ENCODE results near the gene SDC1.

Gene SDC1

GRCh38 chr2:20229322-20230113 is 4.6 kb upstream of the SDC1 start:
- no peak for DNase-seq (ENCODE audit: extremely low read depth in 1 of 2, low read depth in 1 of 2)

DNA sequence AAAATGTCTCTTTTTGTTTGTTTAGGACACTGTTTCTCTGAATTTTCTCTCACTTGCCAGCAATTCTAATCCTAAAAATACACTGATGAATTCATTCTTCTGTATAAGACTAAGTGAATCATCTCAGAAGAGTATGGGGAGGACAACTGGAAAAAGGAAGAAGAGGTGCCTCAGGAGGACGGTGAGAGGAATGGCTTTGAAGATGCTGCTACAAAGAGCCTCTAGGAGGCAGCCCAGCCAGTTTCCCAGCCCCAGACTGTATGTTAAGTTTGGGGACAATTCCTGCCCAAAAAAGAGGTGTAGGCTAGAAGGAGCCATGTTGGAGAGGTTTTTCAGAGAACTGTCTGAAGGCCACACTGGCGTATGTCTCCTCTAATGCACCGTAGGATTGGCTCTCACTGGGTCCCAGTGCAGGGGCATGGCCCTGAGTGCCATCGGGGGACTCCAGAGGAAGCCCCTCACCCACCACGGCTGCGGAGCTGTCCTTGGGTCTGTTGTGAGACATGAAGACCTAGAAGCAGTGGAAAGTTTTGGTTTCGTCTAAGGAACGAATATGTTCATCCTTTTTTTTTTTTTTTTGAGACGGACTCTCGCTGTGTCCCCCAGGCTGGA is 3.1 kb upstream of the SDC1 start:
- DNase-seq (ENCODE audit: extremely low read depth in 1 of 2, low read depth in 1 of 2), result no peak

DNA sequence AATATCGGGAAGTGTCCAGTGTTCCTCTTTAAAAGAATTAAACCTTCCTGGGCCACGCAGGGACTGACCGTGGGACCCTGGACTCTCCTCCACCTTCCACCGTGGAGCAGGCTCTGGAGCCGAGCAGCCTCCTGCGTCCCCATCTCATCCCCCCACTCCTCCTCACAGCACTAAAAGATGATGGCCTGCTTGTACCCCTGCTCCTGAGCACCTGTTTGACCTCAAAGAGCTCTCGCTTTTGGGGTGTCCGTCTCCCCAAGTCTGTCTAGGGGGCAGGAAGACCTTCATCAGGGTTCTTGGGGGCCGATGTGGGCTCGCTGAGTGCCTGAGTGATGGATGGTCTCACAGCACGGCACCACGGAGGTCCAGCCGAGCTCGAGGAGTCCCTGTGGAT is 1.2 kb upstream of the SDC1 start:
- no peak for DNase-seq (ENCODE audit: extremely low read depth in 1 of 2, low read depth in 1 of 2)

DNA sequence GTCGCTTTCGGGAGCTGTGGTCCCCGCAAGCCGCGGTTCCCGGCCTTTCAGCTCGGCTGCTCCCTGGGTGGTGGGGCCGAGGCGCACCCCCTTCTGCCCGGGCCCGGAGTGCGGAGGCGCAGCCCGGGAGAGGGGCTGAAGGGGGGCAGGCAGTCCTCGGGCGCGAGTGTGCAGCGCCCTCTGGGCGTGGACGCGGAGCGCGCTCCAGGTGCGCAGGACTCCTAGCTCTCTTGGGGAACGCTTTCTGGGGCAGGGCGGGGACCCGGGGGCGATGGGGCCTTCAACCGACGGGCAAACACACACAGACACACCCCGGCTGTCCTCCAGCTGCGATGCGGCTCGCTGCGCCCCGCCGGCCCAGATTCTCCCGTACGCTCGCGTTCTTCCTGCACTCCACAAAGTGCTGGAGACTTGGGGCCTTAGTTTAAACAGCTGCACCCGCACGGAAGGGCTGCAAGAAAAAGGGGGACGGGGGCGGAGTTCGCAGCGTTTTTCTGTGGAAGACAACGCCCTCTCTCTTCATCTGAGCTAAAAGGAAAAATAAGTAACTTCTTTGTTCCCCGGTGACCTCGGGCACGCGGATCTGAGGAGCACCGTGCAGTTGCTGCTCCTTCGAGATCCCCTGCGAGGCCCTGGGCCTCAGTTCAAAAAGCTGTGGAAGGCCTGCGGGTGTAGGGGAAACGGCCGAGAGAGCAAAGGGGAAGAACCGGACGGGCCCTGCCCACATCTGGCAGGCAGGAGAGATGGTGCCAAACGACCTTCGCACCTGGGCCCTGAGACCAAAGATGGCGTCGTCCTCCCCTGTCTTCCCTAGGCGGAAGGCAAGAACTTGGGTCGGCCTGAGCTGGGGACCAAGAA is 593 bp upstream of the SDC1 start:
- peak in 1 of 2 donors; percentile 11 for DNase-seq (ENCODE audit: extremely low read depth in 1 of 2, low read depth in 1 of 2)

- DNase-seq (ENCODE audit: extremely low read depth in 1 of 2, low read depth in 1 of 2), result no peak
Measured at GRCh38 chr2:20224164-20224715, 690 bp downstream of the SDC1 start.

DNA sequence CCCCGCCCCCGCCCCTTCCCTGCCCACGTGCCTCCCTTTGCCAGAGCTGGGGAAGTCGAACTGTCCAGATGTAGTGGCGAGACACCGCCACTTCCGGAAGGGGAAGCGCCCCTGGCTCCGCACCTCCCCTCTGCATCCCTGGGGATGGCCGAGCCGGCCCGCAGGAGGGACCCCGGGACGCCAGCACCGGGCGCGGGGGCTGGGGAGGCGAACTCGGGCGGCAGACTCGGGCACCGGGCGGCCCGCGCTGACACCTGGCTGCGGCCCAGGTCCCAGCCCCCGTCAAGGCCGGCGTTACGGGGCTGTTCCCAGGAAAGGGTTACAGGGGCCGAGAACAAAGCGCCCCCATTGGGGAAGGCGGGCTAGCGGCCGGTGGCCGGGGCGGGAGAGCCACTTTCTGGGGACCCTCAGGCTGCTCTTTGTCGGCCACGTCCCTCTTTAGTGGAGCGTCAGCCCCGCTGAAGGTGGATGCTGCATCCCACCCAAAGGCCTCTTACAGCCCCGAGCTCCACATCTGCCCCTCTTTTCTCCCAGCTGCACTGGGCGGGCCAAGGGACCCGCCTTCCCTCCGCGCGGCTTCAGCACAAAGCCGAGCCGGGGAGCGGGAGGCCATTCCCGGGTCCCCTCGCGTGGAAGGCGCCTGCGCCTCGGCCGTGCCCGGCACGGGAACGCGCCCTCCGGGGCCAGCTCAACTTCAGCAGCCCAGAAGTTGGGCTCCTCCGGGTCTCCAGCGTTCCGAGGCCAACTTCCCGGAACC is 1.3 kb downstream of the SDC1 start:
- DNase-seq (ENCODE audit: extremely low read depth in 1 of 2, low read depth in 1 of 2), result no peak

- DNase-seq (ENCODE audit: extremely low read depth in 1 of 2, low read depth in 1 of 2), result no peak
Measured at GRCh38 chr2:20222769-20223406, 2.0 kb downstream of the SDC1 start.

DNA sequence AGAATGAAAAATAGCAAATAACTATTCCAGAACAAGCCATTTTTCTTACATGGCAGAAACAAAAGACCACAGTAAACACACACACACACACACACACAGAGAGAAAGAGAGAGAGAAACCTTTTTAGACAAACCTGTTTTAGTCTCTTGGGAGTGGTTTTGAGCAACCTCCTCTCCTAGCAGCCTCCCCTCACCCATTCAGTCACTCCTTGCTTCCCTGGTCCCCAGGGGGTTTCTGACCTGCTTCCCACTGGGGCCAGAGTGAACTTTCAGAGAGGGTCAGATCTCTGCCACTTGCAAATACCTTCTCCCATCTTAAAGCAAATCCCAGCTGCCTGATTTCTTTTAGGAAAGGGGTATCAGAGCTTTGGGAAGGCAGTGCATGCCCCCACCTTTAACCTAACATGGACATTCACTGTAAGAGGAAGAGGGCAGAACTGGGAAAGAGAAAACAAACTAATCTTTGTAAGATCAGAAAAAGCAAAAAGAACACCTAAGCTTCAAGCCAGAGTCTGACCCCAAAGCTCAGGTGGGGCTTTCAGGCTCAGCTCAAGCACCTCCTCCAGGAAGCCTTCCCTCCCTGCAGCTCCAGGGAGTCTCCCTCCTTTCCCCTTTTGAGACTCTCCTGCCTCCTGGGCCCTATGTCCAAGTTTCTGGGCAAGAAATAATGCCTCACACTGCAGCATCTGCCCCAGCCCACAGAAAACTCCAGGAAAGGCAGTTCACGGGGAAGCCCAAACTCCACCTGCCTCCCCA is 2.7 kb downstream of the SDC1 start:
- DNase-seq (ENCODE audit: extremely low read depth in 1 of 2, low read depth in 1 of 2), result no peak

DNA sequence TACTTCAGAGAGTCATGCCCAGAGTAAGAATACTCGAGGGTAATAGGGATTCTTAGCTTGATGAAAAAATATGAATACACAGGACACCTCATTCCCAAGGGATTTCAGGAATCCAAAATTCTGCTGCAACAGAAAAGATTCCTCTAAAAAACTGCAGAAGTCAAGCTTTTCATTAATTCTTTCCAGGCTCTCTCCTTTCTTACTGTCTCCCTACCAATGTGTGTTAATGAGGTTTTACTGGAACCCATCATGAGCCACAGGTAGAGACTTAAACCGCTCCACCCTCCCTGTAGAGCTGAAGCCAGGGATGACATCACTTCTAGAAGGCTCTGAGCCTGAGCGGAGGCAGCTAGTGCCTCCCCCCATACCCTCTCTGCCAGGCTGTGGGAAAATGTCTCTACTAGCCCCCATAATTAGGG is 3.4 kb downstream of the SDC1 start:
- no peak for DNase-seq (ENCODE audit: extremely low read depth in 1 of 2, low read depth in 1 of 2)

DNA sequence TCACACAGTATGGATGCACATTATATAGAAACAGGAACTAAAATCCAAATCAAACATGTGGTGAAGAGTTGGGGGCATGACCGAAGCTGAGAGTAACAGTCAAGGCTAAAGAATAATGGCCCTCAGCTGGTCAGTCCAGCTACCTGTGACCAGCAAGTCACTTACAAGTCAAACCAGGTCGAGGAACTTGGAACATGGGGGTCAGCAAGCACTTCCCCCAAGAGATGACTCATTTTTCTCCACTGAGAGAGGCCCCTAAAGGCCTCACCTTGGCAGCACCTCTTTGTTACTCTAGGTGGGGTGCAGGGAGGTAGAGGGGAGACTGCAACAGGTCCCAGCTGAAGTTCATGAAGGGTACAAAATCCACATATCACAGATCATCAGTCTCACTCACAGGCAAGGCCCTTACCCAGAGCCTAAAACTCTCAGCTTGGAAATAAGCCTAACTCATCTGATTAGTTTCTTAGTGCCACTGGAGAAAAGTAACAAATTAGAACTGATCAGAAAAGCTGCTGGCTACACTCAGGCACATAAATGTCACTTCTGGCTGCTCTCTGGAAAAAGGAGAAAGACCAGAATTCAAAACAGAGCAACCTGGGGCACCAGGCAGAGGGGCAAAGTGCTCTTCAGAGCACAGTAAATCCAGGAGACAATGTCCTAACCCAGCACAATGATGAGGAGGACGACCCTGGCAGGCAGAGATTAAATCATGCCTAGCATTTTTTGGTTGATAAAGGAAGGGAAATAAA is 4.0 kb downstream of the SDC1 start:
- no peak for DNase-seq (ENCODE audit: extremely low read depth in 1 of 2, low read depth in 1 of 2)

DNA sequence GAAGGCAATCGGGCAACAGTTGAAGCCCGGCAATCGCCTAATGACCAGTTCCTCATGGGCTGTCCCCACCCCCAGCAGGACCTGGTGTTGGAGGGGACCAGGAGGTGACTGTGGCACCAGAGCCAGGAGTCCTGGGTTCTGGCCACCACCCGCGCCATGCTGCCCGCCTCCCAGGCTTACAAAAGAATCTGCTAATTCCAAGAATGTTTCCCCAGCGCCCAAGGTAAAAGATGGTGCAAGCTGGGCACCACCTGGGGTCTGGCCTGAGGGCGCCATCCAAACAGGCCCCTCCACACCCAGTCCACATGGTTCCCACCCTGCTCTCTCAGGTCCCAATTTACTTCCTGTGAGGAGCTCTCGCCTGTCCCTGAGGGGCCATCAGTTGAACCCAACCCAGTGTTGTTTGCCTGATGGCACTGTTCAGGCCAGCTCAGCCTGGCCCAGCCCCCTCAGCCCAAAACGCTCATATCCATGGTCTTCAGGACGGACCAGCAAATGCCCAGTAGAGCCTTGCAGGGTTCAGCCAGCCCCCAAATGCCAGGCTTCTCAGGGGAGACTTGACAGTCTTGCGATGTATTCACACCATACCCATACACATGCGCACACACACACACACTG is 5.1 kb downstream of the SDC1 start:
- DNase-seq (ENCODE audit: extremely low read depth in 1 of 2, low read depth in 1 of 2), result no peak

GRCh38 chr2:20218331-20219320 is 6.3 kb downstream of the SDC1 start:
- no peak for DNase-seq (ENCODE audit: extremely low read depth in 1 of 2, low read depth in 1 of 2)

- no peak for DNase-seq (ENCODE audit: extremely low read depth in 1 of 2, low read depth in 1 of 2)
Measured at GRCh38 chr2:20217041-20217970, 7.6 kb downstream of the SDC1 start.

DNA sequence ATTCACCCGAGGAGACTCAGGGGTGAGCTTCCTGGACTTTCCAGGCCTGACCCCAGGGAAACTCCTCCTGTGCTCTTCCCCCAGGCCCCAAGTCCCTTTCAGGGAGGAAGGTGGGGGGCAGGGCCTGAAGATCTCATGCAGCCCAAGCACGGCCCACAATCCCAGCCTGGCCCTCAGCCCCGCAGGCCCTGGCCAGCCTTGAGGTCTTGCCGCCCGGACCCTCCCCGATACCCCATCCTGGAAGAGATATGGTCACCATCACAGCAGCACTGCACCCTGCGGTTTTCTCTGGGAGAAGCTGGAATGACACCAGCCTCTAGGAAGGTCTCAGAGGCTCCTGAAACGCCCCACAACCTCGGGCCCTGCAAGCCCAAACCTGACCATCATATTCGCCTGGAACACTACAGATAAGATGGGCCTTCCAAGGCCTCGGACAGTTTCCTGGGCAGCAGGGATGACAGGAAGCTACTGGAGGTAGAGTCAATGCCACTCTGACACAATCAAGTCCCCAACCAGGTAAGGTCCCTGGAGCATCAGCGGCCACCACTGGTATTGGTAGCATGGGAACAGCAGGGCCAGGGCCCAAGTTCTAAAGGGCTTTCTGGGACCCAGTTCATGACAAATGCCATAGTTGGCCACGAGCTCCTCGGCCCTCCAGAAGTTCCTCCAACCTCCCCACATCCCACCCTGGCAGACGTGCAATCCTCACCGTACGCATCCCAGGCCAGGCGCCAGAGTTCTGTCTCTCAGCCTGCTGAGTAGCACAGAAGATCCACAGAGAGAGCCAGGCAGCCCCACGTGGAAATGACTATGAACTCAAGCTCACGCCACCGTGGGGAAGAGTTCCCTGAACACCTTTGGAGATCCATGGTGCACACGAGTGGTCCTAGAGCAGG is 8.6 kb downstream of the SDC1 start:
- DNase-seq (ENCODE audit: extremely low read depth in 1 of 2, low read depth in 1 of 2), result no peak
